HUES48 (cell line): ENCODE measurements around the gene ROR1.

Experiments
- H3K27ac ChIP-seq: one replicate; pipeline ENCODE4 v1.7.0; 2013; ENCODE audit warnings: low read depth, low read length, inconsistent platforms
- H3K27me3 ChIP-seq: 2 replicates; pipeline ENCODE4 v1.6.1; 2013; ENCODE audit warnings: mild to moderate bottlenecking, low read length; ENCODE audit not compliant: control insufficient read depth, insufficient read depth
- H3K36me3 ChIP-seq: 2 replicates; pipeline ENCODE4 v1.6.1; 2013; ENCODE audit warnings: low read length; ENCODE audit not compliant: control insufficient read depth, insufficient read depth
- H3K4me1 ChIP-seq: 2 replicates; pipeline ENCODE4 v1.6.1; 2013; ENCODE audit warnings: mild to moderate bottlenecking, low read length; ENCODE audit not compliant: control insufficient read depth, insufficient read depth
- H3K4me3 ChIP-seq: 2 replicates; pipeline ENCODE4 v1.5.1; 2013; ENCODE audit warnings: mild to moderate bottlenecking, low read depth, low read length
- H3K9ac ChIP-seq: 2 replicates; pipeline ENCODE4 v1.6.1; 2013; ENCODE audit warnings: mild to moderate bottlenecking, low read depth, low read length, moderate library complexity
- H3K9me3 ChIP-seq: 2 replicates; pipeline ENCODE4 v1.6.1; 2013; ENCODE audit warnings: low read length; ENCODE audit not compliant: control insufficient read depth, insufficient read depth

Gene ROR1

DNA sequence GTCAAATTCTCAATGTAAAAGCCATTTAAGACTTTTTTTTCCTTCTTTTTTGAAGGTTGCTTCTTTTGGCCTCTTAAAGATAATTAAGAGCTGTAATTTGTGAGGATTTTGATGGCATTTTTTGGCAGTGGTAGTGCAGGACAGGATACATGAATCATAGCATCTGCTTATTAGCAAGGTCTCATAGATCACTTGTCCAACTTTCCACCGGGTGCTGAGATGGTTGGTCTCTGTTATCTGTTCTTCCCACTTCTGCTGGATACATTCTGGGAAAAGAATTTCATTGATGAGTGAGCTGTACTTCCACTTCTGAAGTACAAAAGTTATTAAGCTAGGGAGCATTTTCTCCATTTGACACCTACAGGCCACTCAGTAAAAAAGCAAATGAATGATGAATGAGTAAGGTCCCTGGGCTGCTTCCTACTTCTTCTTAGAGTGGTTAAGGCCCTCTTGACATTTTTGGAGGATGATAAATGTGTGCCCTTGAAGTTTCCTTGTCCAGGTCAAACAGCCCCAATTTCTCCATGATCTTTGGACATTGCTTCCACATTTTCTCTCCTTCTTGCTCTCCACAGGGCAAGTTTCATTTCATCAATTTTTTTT lies 100.6 kb downstream of the ROR1 start:
- H3K4me3 ChIP-seq = no peak overlapping the region
- peaks cover 80% of the 10 kb centered on the region for H3K4me1 ChIP-seq

DNA sequence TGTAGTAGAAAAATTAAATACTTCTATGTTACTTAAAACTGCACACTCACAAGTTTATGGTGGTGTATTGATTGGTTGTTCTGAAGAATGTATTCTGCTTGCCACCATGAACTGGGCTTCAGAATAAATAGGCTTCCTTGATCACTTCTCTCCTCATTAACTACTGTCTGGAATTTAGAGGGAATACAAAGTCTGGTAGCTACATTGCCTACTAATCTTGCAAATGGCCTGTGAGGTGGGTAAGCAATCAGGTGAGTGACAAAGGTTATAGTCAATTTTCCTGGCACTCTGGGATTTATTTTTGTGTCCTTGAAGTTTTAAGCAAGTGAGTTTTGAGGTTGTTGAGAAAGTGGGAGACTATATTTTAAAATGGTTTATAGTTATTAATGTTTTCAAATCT lies 101.8 kb downstream of the ROR1 start:
- no peak overlapping the region for H3K9ac ChIP-seq
- peaks cover 79% of the 10 kb centered on the region for H3K4me1 ChIP-seq
- no peaks in the 10 kb centered on the region for H3K9me3 ChIP-seq
- H3K4me3 ChIP-seq = no peak overlapping the region
- no peaks in the 10 kb centered on the region for H3K36me3 ChIP-seq
- H3K27ac ChIP-seq = no peak overlapping the region
- H3K27me3 ChIP-seq = no peaks in the 10 kb centered on the region

More for the DNA sequence above, 100.6 kb downstream of the ROR1 start:
- no peaks in the 10 kb centered on the region for H3K9me3 ChIP-seq
- H3K9ac ChIP-seq = no peak overlapping the region
- H3K27ac ChIP-seq = no peak overlapping the region
- H3K36me3 ChIP-seq = no peaks in the 10 kb centered on the region
- no peaks in the 10 kb centered on the region for H3K27me3 ChIP-seq

DNA sequence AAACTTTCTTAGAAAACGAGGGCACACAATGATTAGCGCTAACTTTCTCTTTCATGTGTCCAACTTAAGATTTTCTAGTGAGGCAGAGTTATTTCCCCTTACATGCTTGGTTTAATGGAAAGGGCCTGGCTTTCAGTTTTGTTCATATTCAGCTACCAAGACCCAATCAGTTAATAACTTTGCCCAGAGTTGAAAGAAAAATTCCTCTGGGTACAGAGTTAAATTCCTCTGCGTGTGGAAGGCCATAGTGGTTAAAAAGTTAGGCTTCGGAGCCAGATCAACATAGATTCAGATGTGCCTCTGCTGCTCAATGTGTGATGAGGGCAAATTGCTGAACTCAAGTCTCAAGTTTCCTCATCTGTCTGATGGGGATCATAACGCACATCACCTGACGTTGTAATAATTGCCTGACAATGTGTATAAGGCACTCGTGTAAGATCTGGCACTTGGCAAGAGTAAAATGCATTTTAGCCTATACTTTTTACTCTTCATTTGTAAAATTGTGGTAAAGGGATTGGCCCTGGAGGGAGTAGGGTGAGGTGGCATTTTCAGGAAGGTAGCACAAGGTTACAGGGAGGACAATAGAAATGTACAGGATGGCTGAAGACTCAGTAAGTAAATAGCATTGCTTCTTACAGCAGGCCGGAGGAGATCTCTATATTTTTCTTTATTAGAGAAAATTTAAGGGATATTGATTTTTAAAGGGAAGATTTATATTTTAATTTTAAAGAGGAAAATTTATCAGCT lies 103.4 kb downstream of the ROR1 start:
- H3K27ac ChIP-seq = no peak overlapping the region
- no peak overlapping the region for H3K4me3 ChIP-seq
- H3K9me3 ChIP-seq = no peaks in the 10 kb centered on the region
- peaks cover 65% of the 10 kb centered on the region for H3K4me1 ChIP-seq
- no peak overlapping the region for H3K9ac ChIP-seq
- no peaks in the 10 kb centered on the region for H3K27me3 ChIP-seq
- H3K36me3 ChIP-seq = no peaks in the 10 kb centered on the region

- H3K27ac ChIP-seq = no peak overlapping the region
- peaks cover 58% of the 10 kb centered on the region for H3K4me1 ChIP-seq
- no peaks in the 10 kb centered on the region for H3K27me3 ChIP-seq
- H3K9ac ChIP-seq = no peak overlapping the region
- H3K4me3 ChIP-seq = no peak overlapping the region
- H3K36me3 ChIP-seq = no peaks in the 10 kb centered on the region
- no peaks in the 10 kb centered on the region for H3K9me3 ChIP-seq
Measured at GRCh38 chr1:63877816-63878215, 104.0 kb downstream of the ROR1 start.

DNA sequence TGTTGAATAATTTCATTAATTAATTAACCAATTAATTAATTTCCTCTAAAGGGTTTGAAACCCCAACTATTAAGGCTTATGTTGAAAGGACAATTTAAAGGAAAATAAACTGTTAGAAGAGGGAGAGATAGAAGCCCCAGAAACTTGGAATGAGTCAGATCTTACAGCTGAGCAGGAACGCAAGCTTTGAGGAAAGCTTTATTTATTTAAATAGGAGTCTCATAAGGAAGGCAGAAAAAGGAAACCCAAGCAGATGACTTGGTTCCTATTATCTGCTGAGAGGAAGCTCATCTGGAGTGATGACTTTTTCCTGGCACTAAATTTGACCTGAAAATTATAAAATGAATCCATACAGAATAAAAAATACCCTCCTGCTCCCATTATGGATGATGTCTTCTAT lies 105.1 kb downstream of the ROR1 start:
- Histone ChIP-seq H3K27me3 (no peaks in the 10 kb centered on the region), H3K9ac (no peak overlapping the region), H3K4me1 (peaks cover 55% of the 10 kb centered on the region), H3K36me3 (no peaks in the 10 kb centered on the region), H3K27ac (no peak overlapping the region), H3K9me3 (no peaks in the 10 kb centered on the region), H3K4me3 (no peak overlapping the region)

DNA sequence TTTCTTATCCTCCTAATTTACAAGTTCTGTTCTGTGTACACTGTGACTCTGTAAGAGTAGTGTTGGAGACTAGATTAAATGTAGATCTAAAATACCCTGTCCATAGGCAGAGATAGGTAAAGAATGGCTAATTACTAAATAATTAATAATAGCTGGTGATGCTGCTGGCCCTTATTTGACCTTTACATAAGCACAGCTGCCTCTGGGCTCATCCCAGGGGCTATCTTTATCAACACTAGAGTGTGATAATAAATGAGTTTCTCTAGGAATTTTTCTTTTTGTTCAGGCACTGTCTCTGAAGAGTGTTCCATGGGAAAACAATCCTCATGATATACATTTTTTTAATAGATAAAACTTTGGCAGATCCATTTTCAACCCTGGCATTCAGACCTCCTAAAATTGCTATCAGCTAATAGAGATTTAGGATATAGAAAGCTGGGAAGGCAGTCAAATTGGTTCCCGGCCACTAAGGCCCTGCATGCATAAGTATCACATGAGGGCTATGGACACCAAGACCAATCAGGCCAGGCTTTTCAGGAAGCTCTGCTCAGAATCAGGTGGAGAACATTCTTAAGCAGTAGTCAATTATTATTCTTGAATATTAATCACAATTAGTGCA lies 107.2 kb downstream of the ROR1 start:
- H3K27me3 ChIP-seq = no peaks in the 10 kb centered on the region
- no peak overlapping the region for H3K4me3 ChIP-seq
- no peaks in the 10 kb centered on the region for H3K9me3 ChIP-seq
- H3K36me3 ChIP-seq = no peaks in the 10 kb centered on the region
- H3K4me1 ChIP-seq = peaks cover 43% of the 10 kb centered on the region
- H3K27ac ChIP-seq = no peak overlapping the region
- no peak overlapping the region for H3K9ac ChIP-seq

DNA sequence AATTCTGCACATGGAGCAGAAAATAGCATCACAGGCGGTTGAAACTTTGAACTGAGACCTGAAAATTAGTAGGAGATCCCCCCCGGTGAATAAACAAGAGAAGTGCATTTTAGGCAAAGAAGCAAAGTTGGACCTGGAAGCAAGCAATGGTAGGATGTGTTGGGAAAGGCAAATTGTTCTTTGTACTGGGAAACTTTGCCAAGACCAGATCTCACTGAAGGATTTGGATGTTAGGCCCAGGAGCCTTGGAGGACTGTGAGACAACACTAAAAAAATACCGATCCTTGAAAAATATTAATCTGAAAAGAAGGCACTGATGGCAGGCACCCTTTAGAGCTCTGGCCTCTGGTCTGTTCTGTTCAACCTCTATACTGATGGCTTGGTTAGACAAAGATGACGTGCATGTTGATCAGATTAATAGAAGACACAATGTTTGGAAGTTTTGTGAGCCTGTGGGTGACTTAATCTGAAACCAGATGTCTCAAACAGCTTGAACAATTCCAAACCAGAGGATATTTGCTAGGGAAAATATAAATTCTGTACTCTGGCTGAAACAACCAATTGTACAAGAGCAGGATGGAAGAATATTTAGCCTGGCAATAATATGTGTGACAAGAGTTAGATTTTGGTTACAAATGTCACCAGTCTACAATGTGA lies 108.4 kb downstream of the ROR1 start:
- no peak overlapping the region for H3K9ac ChIP-seq
- no peak overlapping the region for H3K4me3 ChIP-seq
- no peaks in the 10 kb centered on the region for H3K36me3 ChIP-seq
- peaks cover 44% of the 10 kb centered on the region for H3K4me1 ChIP-seq
- no peaks in the 10 kb centered on the region for H3K27me3 ChIP-seq
- H3K27ac ChIP-seq = no peak overlapping the region
- no peaks in the 10 kb centered on the region for H3K9me3 ChIP-seq

DNA sequence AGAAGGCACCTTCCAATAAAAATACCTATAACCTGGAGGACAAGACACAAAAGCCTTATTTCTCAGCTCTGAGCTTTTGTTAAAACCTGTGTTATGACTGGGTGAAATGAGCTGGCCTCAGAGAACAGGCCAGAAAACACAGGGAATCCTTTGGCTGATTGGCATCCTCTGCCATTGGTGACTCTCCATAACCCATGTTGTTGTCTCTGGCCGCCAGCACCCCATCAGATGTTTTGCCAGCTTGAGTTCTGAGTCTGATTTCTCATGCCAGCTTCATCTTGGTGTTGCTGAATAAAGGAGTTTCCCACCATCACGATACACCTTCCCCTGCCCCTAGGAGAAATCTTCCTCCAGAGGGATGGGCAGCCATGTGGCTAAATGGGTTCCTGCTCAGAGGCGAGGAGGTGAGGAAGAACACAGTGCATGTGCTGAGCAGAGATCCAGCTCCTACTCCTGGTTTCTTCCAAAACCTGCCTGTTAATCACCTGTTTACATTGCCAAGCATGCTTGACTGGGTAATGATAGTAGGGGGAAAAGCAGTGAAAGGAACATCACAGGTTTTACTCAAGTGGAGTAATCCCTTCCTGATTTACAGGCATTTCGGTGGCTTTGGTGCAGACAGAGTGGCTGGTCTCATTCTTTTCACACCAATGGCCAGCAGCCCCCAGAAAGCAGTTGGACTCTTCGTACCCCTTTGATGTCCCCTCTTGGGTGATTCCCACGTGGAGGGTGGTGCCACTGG lies 109.8 kb downstream of the ROR1 start:
- no peak overlapping the region for H3K4me3 ChIP-seq
- no peak overlapping the region for H3K27ac ChIP-seq
- no peaks in the 10 kb centered on the region for H3K27me3 ChIP-seq
- H3K36me3 ChIP-seq = no peaks in the 10 kb centered on the region
- no peaks in the 10 kb centered on the region for H3K9me3 ChIP-seq
- H3K4me1 ChIP-seq = peaks cover 30% of the 10 kb centered on the region
- no peak overlapping the region for H3K9ac ChIP-seq

GRCh38 chr1:63884486-63884885 lies 110.7 kb downstream of the ROR1 start:
- Histone ChIP-seq H3K27me3 (no peaks in the 10 kb centered on the region), H3K27ac (no peak overlapping the region), H3K4me3 (no peak overlapping the region)

GRCh38 chr1:63885899-63886298 lies 112.1 kb downstream of the ROR1 start:
- no peak overlapping the region for H3K9ac ChIP-seq
- H3K9me3 ChIP-seq = no peaks in the 10 kb centered on the region
- H3K27me3 ChIP-seq = no peaks in the 10 kb centered on the region
- no peak overlapping the region for H3K4me3 ChIP-seq
- H3K4me1 ChIP-seq = peaks cover 30% of the 10 kb centered on the region
- H3K36me3 ChIP-seq = no peaks in the 10 kb centered on the region
- no peak overlapping the region for H3K27ac ChIP-seq

More at GRCh38 chr1:63884486-63884885, 110.7 kb downstream of the ROR1 start:
- H3K36me3 ChIP-seq = no peaks in the 10 kb centered on the region
- peaks cover 24% of the 10 kb centered on the region for H3K4me1 ChIP-seq
- no peaks in the 10 kb centered on the region for H3K9me3 ChIP-seq
- H3K9ac ChIP-seq = no peak overlapping the region
